GM10248 (cell line): ENCODE results near the gene ZC3H15.

Source experiments
- CTCF ChIA-PET: fragments of 300-600 bp; sonication (Branson Sonifier 250); formaldehyde crosslinking; extraction: SDS; loops from one replicate; lab custom pipeline; 2021; ENCODE audit warnings: antibody characterized with exemption; lab: Yijun Ruan, JAX
- POLR2A ChIA-PET: fragments of 350-650 bp; sonication (Branson Sonifier 250); formaldehyde crosslinking; extraction: SDS; loops from one replicate; lab custom pipeline; 2020; ENCODE audit warnings: antibody characterized with exemption; lab: Yijun Ruan, JAX
- DNase-seq: peaks from one replicate; pipeline ENCODE4 v3.0.0; 2012; ENCODE audit errors: extremely low spot score
- CTCF ChIP-seq: IDR thresholded peaks from 2 replicates; pipeline ENCODE4 v1.5.1; 2012; ENCODE audit warnings: mild to moderate bottlenecking, low read depth; ENCODE audit errors: extremely low read depth, missing control alignments, control extremely low read depth

Gene ZC3H15

GRCh38 chr2:186554850-186555671 lies 69.0 kb downstream of the ZC3H15 start:
- POLR2A ChIA-PET: no interaction called here
- DNase-seq: no peak
- no peak for TF ChIP-seq CTCF
- CTCF ChIA-PET: interaction anchor here (0.8 to 1.3 kb wide), 4 partner anchors 10 to 87 kb away, joined by 3 read pairs; no protein-coding TSS in a partner anchor

- CTCF ChIA-PET: interaction anchor here (1.2 kb wide), 1 partner anchor 27 kb away, joined by 3 read pairs; no protein-coding TSS in a partner anchor
- POLR2A ChIA-PET: no interaction called here
- no peak for TF ChIP-seq CTCF
- DNase-seq: no peak
Measured at GRCh38 chr2:186558512-186559276, 72.6 kb downstream of the ZC3H15 start.
